Fibroblast of mammary gland (primary cell): ENCODE data around the gene MYO3B.

Experiments used
- DNase-seq: peaks from one replicate; pipeline ENCODE4 v3.0.0-alpha.2; 2010; ENCODE audit warnings: low read depth
- H3K4me3 ChIP-seq: 2 replicates; pipeline ENCODE4 v1.5.1; 2011; ENCODE audit warnings: low read depth, mild to moderate bottlenecking, low read length, moderate library complexity; ENCODE audit not compliant: control insufficient read depth
- CTCF ChIP-seq: conservative IDR thresholded peaks from 2 replicates; pipeline ENCODE4 v1.5.1; 2011; ENCODE audit warnings: low read depth, low read length, inconsistent platforms; ENCODE audit not compliant: control insufficient read depth, insufficient read depth

Gene MYO3B

GRCh38 chr2:170148161-170148560 is 29.8 kb upstream of the MYO3B start:
- no peak overlapping the region for H3K4me3 ChIP-seq
- DNase-seq, result peak; percentile 57
- TF ChIP-seq CTCF, result no peak

GRCh38 chr2:170152421-170152820 is 25.5 kb upstream of the MYO3B start:
- TF ChIP-seq CTCF, result no peak
- no peak for DNase-seq
- no peak overlapping the region for H3K4me3 ChIP-seq

- TF ChIP-seq CTCF, result peak; percentile 1
- DNase-seq, result peak; percentile 60
- H3K4me3 ChIP-seq, result no peak overlapping the region
Measured at GRCh38 chr2:170155022-170155722, 22.8 kb upstream of the MYO3B start.

- DNase-seq, result no peak
- no peak overlapping the region for H3K4me3 ChIP-seq
- no peak for TF ChIP-seq CTCF
Measured at GRCh38 chr2:170155723-170156253, 22.2 kb upstream of the MYO3B start.

DNA sequence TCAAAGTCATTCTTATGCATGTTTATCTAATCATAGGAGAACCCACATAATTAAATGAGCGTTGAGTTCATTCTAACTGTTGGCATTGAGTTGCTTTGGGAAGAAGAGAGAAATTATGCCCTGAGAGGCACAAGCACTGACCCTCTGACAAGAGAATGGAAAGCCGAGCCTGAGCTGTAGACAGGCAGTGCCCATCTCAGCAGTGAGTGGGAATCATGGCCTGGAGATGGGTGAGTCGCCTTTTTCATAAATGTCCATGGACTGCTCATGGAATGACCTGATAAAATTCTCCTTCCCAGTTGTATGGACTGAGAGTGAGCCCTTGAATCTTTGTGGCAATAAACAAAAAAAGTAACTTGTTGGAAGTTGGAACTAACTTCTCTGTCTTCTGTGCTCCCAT is 21.4 kb upstream of the MYO3B start:
- TF ChIP-seq CTCF, result no peak
- no peak overlapping the region for H3K4me3 ChIP-seq
- no peak for DNase-seq

GRCh38 chr2:170157025-170157684 is 20.8 kb upstream of the MYO3B start:
- DNase-seq, result peak; percentile 64
- no peak for TF ChIP-seq CTCF
- no peak overlapping the region for H3K4me3 ChIP-seq
